CD4-positive, alpha-beta memory T cell (primary cell): ENCODE results near the gene LGR6. TPM values are rescaled to one million over a fixed set of nuclear protein-coding genes. Genes with fewer than 3 reads are reported as not detected.
"Not testable (repeated sequence)": the region's sequence is repeated elsewhere in the genome, so short reads cannot be mapped to it uniquely, and the experiment has no call there.

Experiments
- CTCF ChIA-PET: fragments of 350-600 bp; sonication (Branson Sonifier 250); formaldehyde crosslinking; loops from one replicate; lab custom pipeline; 2021; ENCODE audit warnings: inconsistent platforms; ENCODE audit not compliant: partially characterized antibody; lab: Charles Lee
- POLR2A ChIA-PET: fragments of 350-600 bp; sonication (Branson Sonifier 250); formaldehyde crosslinking; loops from one replicate; lab custom pipeline; 2021; ENCODE audit not compliant: partially characterized antibody; lab: Charles Lee
- DNase-seq, 5 donors: peaks; one replicate each; pipeline versions ENCODE4 v3.0.0 to v3.0.0-alpha.2; 2020 to 2022; ENCODE audit warnings: mixed read lengths in 1 of 5
- H3K27ac ChIP-seq: one replicate; pipeline ENCODE4 v1.7.0; 2013; ENCODE audit warnings: low read depth, low read length
- H3K27me3 ChIP-seq: 2 replicates; pipeline ENCODE4 v1.7.0; 2013; ENCODE audit warnings: mild to moderate bottlenecking, low read length, moderate library complexity; ENCODE audit not compliant: insufficient read depth
- H3K36me3 ChIP-seq: 2 replicates; pipeline ENCODE4 v1.7.0; 2013; ENCODE audit warnings: mild to moderate bottlenecking, low read length, moderate library complexity; ENCODE audit not compliant: insufficient read depth
- H3K4me1 ChIP-seq: 2 replicates; pipeline ENCODE4 v1.7.0; 2013; ENCODE audit warnings: mild to moderate bottlenecking, low read length, moderate library complexity; ENCODE audit not compliant: insufficient read depth
- H3K4me3 ChIP-seq, 2 donors: one replicate each; pipeline ENCODE4 v1.7.0; 2013; ENCODE audit warnings: low read length in 2 of 2, mild to moderate bottlenecking in 1 of 2
- H3K9me3 ChIP-seq, 2 donors: one replicate each; pipeline ENCODE4 v1.7.0; 2013; ENCODE audit warnings: low read length in 2 of 2, control low read depth in 1 of 2; ENCODE audit not compliant: control insufficient read depth in 1 of 2
- H3K27ac Mint-ChIP-seq, 7 donors: one replicate each; pipeline ENCODE4 v1.8.0; 2020 to 2021; ENCODE audit warnings: mixed read lengths in 7 of 7, mild to moderate bottlenecking in 6 of 7, inconsistent platforms in 3 of 7, moderate library complexity in 3 of 7
- H3K27me3 Mint-ChIP-seq, 2 donors: one replicate each; pipeline ENCODE4 v1.8.0; 2020 to 2021; ENCODE audit warnings: mixed read lengths in 2 of 2
- H3K36me3 Mint-ChIP-seq, 2 donors: one replicate each; pipeline ENCODE4 v1.8.0; 2020 to 2021; ENCODE audit warnings: mixed read lengths in 2 of 2, inconsistent platforms in 1 of 2, mild to moderate bottlenecking in 1 of 2
- H3K4me1 Mint-ChIP-seq, 4 donors: one replicate each; pipeline ENCODE4 v1.8.0; 2020 to 2021; ENCODE audit warnings: mixed read lengths in 4 of 4, mild to moderate bottlenecking in 1 of 4
- H3K4me3 Mint-ChIP-seq, 8 donors: one replicate each; pipeline ENCODE4 v1.8.0; 2020 to 2021; ENCODE audit warnings: mixed read lengths in 8 of 8, mild to moderate bottlenecking in 7 of 8, moderate library complexity in 6 of 8, inconsistent platforms in 3 of 8
- H3K9me3 Mint-ChIP-seq, 8 donors: one replicate each; pipeline ENCODE4 v1.8.0; 2020 to 2021; ENCODE audit warnings: mixed read lengths in 8 of 8, mild to moderate bottlenecking in 5 of 8, inconsistent platforms in 3 of 8, moderate library complexity in 1 of 8
- intact Hi-C: fragments of 100-400 bp; cut with micrococcal nuclease; formaldehyde crosslinking; loops from one replicate; pipeline ENCODE4 v1.15.1; 2023
- polyA plus RNA-seq, 2 donors: library from polyadenylated mRNA; unstranded; fragments of 300-500 nt; fragmentation: Illumina TruSeq; gene quantifications; one replicate each; pipeline ENCODE4 v1.2.3, GENCODE V29; 2021
- total RNA-seq, 2 experiments: library from RNA; stranded (reverse); gene quantifications; one replicate each; pipeline ENCODE4 v1.2.3, GENCODE V29; 2021

The LGR6 gene
- total and polyA plus RNA-seq, 4 experiments from 2014 or later = 0.16 to 0.33 (median 0.17) TPM; not detected in 1

GRCh38 chr1:202176949-202177927, 16.4 kb upstream of the LGR6 start:
- Histone ChIP-seq H3K36me3 (no peaks in the 10 kb centered on the region), H3K4me1 (no peaks in the 10 kb centered on the region), H3K27me3 (no peaks in the 10 kb centered on the region), H3K27ac (no peak overlapping the region), H3K4me3 (no peak overlapping the region), H3K9me3 (no peaks in the 10 kb centered on the region)
- DNase-seq = no peak
- H3K36me3 Mint-ChIP-seq = no peaks in the 10 kb centered on the region
- intact Hi-C loops = no loop called here
- POLR2A ChIA-PET = no interaction called here
- H3K9me3 Mint-ChIP-seq = no peaks in the 10 kb centered on the region
- peak overlapping the region in 1 of 7 donors; percentile 59 for H3K27ac Mint-ChIP-seq
- peaks cover 0 to 2% of the 10 kb centered on the region in 2 donors for H3K27me3 Mint-ChIP-seq
- no peak overlapping the region for H3K4me3 Mint-ChIP-seq
- CTCF ChIA-PET = interaction anchor here (0.9 to 1.4 kb wide), 2 partner anchors 8 to 42 kb away, joined by 3 to 4 read pairs; no protein-coding TSS in a partner anchor
- no peaks in the 10 kb centered on the region for H3K4me1 Mint-ChIP-seq

- Mint-ChIP-seq H3K27ac (peak overlapping the region in 1 of 7 donors; percentile 37), H3K36me3 (no peaks in the 10 kb centered on the region), H3K4me1 (peaks cover 9 to 16% (median 12%) of the 10 kb centered on the region in 4 donors), H3K4me3 (no peak overlapping the region), H3K27me3 (peaks cover 3 to 5% of the 10 kb centered on the region in 2 donors), H3K9me3 (no peaks in the 10 kb centered on the region)
- no peaks in the 10 kb centered on the region for H3K36me3 ChIP-seq
- H3K9me3 ChIP-seq = no peaks in the 10 kb centered on the region
- H3K4me1 ChIP-seq = peaks cover 5% of the 10 kb centered on the region
- no peak for DNase-seq
- intact Hi-C loops = no loop called here
- no peak overlapping the region for H3K4me3 ChIP-seq
- ChIA-PET CTCF (interaction anchor here (0.9 to 2.6 kb wide), 7 partner anchors 9 to 162 kb away, joined by 3 to 11 read pairs (median 4); partner anchors contain the start of genes LGR6, PTPN7 and UBE2T), POLR2A (no interaction called here)
- no peaks in the 10 kb centered on the region for H3K27me3 ChIP-seq
- H3K27ac ChIP-seq = no peak overlapping the region
Observed at GRCh38 chr1:202179828-202180750, 13.5 kb upstream of the LGR6 start.

- H3K4me3 ChIP-seq, H3K36me3 ChIP-seq, H3K4me3 Mint-ChIP-seq, DNase-seq, H3K27me3 ChIP-seq, H3K4me1 ChIP-seq, H3K9me3 ChIP-seq, POLR2A ChIA-PET, H3K27ac ChIP-seq, H3K27me3 Mint-ChIP-seq, H3K27ac Mint-ChIP-seq, intact Hi-C loops, H3K9me3 Mint-ChIP-seq, H3K36me3 Mint-ChIP-seq: not testable (repeated sequence)
- peaks cover 9 to 16% (median 12%) of the 10 kb centered on the region in 4 donors for H3K4me1 Mint-ChIP-seq
- CTCF ChIA-PET = interaction anchor here (1.2 to 2.6 kb wide), 4 partner anchors 9 to 45 kb away, joined by 4 to 11 read pairs (median 6); partner anchors contain the start of genes LGR6 and PTPN7
Observed at GRCh38 chr1:202180751-202181139, 12.9 kb upstream of the LGR6 start.

- Histone ChIP-seq H3K4me3 (no peak overlapping the region), H3K9me3 (no peaks in the 10 kb centered on the region), H3K36me3 (no peaks in the 10 kb centered on the region), H3K27me3 (no peaks in the 10 kb centered on the region), H3K4me1 (peaks cover 5% of the 10 kb centered on the region), H3K27ac (no peak overlapping the region)
- no peak for DNase-seq
- no peaks in the 10 kb centered on the region for H3K36me3 Mint-ChIP-seq
- ChIA-PET CTCF (interaction anchor here (1.1 to 2.6 kb wide), 4 partner anchors 8 to 27 kb away, joined by 3 to 11 read pairs (median 6); partner anchors contain the start of genes LGR6 and PTPN7), POLR2A (no interaction called here)
- H3K9me3 Mint-ChIP-seq = no peaks in the 10 kb centered on the region
- H3K27me3 Mint-ChIP-seq = peaks cover 3 to 6% of the 10 kb centered on the region in 2 donors
- intact Hi-C loops = no loop called here
- no peak overlapping the region for H3K4me3 Mint-ChIP-seq
- H3K4me1 Mint-ChIP-seq = peaks cover 9 to 16% (median 12%) of the 10 kb centered on the region in 4 donors
- H3K27ac Mint-ChIP-seq = no peak overlapping the region
Observed at GRCh38 chr1:202181586-202181985, 12.0 kb upstream of the LGR6 start.

- Histone ChIP-seq H3K36me3 (no peaks in the 10 kb centered on the region), H3K4me1 (peaks cover 5% of the 10 kb centered on the region), H3K27ac (no peak overlapping the region), H3K4me3 (no peak overlapping the region), H3K27me3 (no peaks in the 10 kb centered on the region), H3K9me3 (no peaks in the 10 kb centered on the region)
- DNase-seq = no peak
- Mint-ChIP-seq H3K4me3 (no peak overlapping the region), H3K9me3 (no peaks in the 10 kb centered on the region), H3K27ac (no peak overlapping the region), H3K36me3 (no peaks in the 10 kb centered on the region), H3K27me3 (peaks cover 4 to 6% of the 10 kb centered on the region in 2 donors), H3K4me1 (peaks cover 9 to 16% (median 13%) of the 10 kb centered on the region in 4 donors)
- ChIA-PET CTCF (interaction anchor here (1.1 to 1.8 kb wide), 2 partner anchors 7 to 27 kb away, joined by 3 to 5 read pairs; no protein-coding TSS in a partner anchor), POLR2A (no interaction called here)
- intact Hi-C loops = no loop called here
Observed at GRCh38 chr1:202182040-202182877, 11.3 kb upstream of the LGR6 start.

- Histone ChIP-seq H3K27ac (no peak overlapping the region), H3K36me3 (no peaks in the 10 kb centered on the region), H3K9me3 (no peaks in the 10 kb centered on the region), H3K4me1 (peaks cover 5% of the 10 kb centered on the region), H3K27me3 (no peaks in the 10 kb centered on the region), H3K4me3 (no peak overlapping the region)
- no peaks in the 10 kb centered on the region for H3K36me3 Mint-ChIP-seq
- no peak overlapping the region for H3K4me3 Mint-ChIP-seq
- intact Hi-C loops = loop anchor here (1.0 to 2.0 kb wide), 3 partner anchors 30 to 534 kb away; no protein-coding TSS in a partner anchor
- DNase-seq = peak; percentile 43 to 56 (median 50)
- ChIA-PET POLR2A (no interaction called here), CTCF (interaction anchor here (0.8 to 5.2 kb wide), 14 partner anchors 8 to 813 kb away, joined by 3 to 41 read pairs (median 4); partner anchors contain the start of gene PTPN7)
- peaks cover 4 to 6% of the 10 kb centered on the region in 2 donors for H3K27me3 Mint-ChIP-seq
- no peaks in the 10 kb centered on the region for H3K9me3 Mint-ChIP-seq
- peaks cover 9 to 16% (median 13%) of the 10 kb centered on the region in 4 donors for H3K4me1 Mint-ChIP-seq
- peak overlapping the region in 1 of 7 donors; percentile 29 for H3K27ac Mint-ChIP-seq
Observed at GRCh38 chr1:202184750-202185460, 8.7 kb upstream of the LGR6 start.
